Glutamatergic neuron (in vitro differentiated cells): ENCODE data around the gene WDR38. TPM values are rescaled to one million over a fixed set of nuclear protein-coding genes. Genes with fewer than 3 reads are reported as not detected.
A peak's percentile ranks its signal among the peaks of the same experiment; 100 is the strongest.

Experiments used
- DNase-seq: peaks from one replicate; pipeline ENCODE4 v3.0.0; 2022
- H3K27ac Mint-ChIP-seq: one replicate; pipeline ENCODE4 v1.8.0; 2020; ENCODE audit warnings: mild to moderate bottlenecking, mixed read lengths, inconsistent platforms; ENCODE audit not compliant: unreplicated experiment
- H3K27me3 Mint-ChIP-seq: one replicate; pipeline ENCODE4 v1.8.0; 2020; ENCODE audit warnings: mild to moderate bottlenecking, moderate library complexity, mixed read lengths, inconsistent platforms; ENCODE audit not compliant: unreplicated experiment
- H3K36me3 Mint-ChIP-seq: one replicate; pipeline ENCODE4 v1.8.0; 2020; ENCODE audit warnings: mild to moderate bottlenecking, mixed read lengths, inconsistent platforms; ENCODE audit not compliant: unreplicated experiment
- H3K4me1 Mint-ChIP-seq: one replicate; pipeline ENCODE4 v1.8.0; 2020; ENCODE audit warnings: mild to moderate bottlenecking, low read depth, mixed read lengths, inconsistent platforms; ENCODE audit not compliant: unreplicated experiment
- H3K4me3 Mint-ChIP-seq: one replicate; pipeline ENCODE4 v1.8.0; 2020; ENCODE audit warnings: mild to moderate bottlenecking, mixed read lengths, inconsistent platforms; ENCODE audit not compliant: unreplicated experiment
- H3K9me3 Mint-ChIP-seq: one replicate; pipeline ENCODE4 v1.8.0; 2020; ENCODE audit warnings: mild to moderate bottlenecking, moderate library complexity, mixed read lengths, inconsistent platforms; ENCODE audit not compliant: unreplicated experiment
- CTCF ChIP-seq: fragments of 200-600 bp; sonication (generic); IDR thresholded peaks from one replicate; pipeline ENCODE4 v1.5.0; 2021; ENCODE audit not compliant: partially characterized antibody, unreplicated experiment
- total RNA-seq: library from RNA; stranded (reverse); fragmentation: NEBNext Ultra II Directional; extraction: Animal tissue kit (Norgen Biotek cat#: 25700); gene quantifications from one replicate; pipeline ENCODE4 v1.2.1, GENCODE V29; 2021; ENCODE audit not compliant: unreplicated experiment

WDR38 gene
- total RNA-seq, 1 donor from 2014 or later = not detected

GRCh38 chr9:124855566-124855943 lies 2.3 kb downstream of the WDR38 start:
- DNase-seq = no peak
- H3K4me1 Mint-ChIP-seq = peaks cover 9% of the 10 kb centered on the region
- H3K27ac Mint-ChIP-seq = no peak overlapping the region
- peaks cover 6% of the 10 kb centered on the region for H3K9me3 Mint-ChIP-seq
- H3K4me3 Mint-ChIP-seq = no peak overlapping the region
- no peaks in the 10 kb centered on the region for H3K36me3 Mint-ChIP-seq
- peaks cover 4% of the 10 kb centered on the region for H3K27me3 Mint-ChIP-seq
- no peak for TF ChIP-seq CTCF

- no peak overlapping the region for H3K4me3 Mint-ChIP-seq
These were observed 2.9 kb downstream of the WDR38 start for GRCh38 chr9:124855944-124856765.

GRCh38 chr9:124857533-124858162 lies 4.4 kb downstream of the WDR38 start:
- H3K4me3 Mint-ChIP-seq = no peak overlapping the region
- no peak for TF ChIP-seq CTCF

More at GRCh38 chr9:124855944-124856765, 2.9 kb downstream of the WDR38 start:
- DNase-seq = peak; percentile 41
- Mint-ChIP-seq H3K27me3 (peaks cover 4% of the 10 kb centered on the region), H3K27ac (no peak overlapping the region), H3K4me1 (peaks cover 9% of the 10 kb centered on the region), H3K36me3 (no peaks in the 10 kb centered on the region), H3K9me3 (peaks cover 6% of the 10 kb centered on the region)
- TF ChIP-seq CTCF = no peak

GRCh38 chr9:124858330-124859046 lies 5.2 kb downstream of the WDR38 start:
- H3K36me3 Mint-ChIP-seq = no peaks in the 10 kb centered on the region
- H3K9me3 Mint-ChIP-seq = peaks cover 8% of the 10 kb centered on the region
- peak overlapping the region; percentile 38 for H3K27ac Mint-ChIP-seq
- no peak for TF ChIP-seq CTCF
- peaks cover 4% of the 10 kb centered on the region for H3K27me3 Mint-ChIP-seq
- no peak overlapping the region for H3K4me3 Mint-ChIP-seq
- no peak for DNase-seq
- peaks cover 6% of the 10 kb centered on the region for H3K4me1 Mint-ChIP-seq

More at GRCh38 chr9:124857533-124858162, 4.4 kb downstream of the WDR38 start:
- H3K9me3 Mint-ChIP-seq = peaks cover 8% of the 10 kb centered on the region
- peaks cover 7% of the 10 kb centered on the region for H3K4me1 Mint-ChIP-seq
- DNase-seq = no peak
- no peaks in the 10 kb centered on the region for H3K36me3 Mint-ChIP-seq
- no peak overlapping the region for H3K27ac Mint-ChIP-seq
- peaks cover 4% of the 10 kb centered on the region for H3K27me3 Mint-ChIP-seq
